K562 (cell line): Measurements from ENCODE around the gene ABHD3. TPM values are rescaled to one million over a fixed set of nuclear protein-coding genes. Genes with fewer than 3 reads are reported as not detected.

Source experiments
- ATAC-seq: fragments of 200-7000 bp; cut with Tn5 transposase; 3 replicates; pipeline ENCODE4 v1.9.1; 2020; ENCODE audit warnings: moderate library complexity
- BruUV-seq: library from RNA; stranded (reverse); fragments of 400-500 nt; replicated peaks from 2 replicates; lab custom pipeline; 2021; lab: Mats Ljungman, UMichigan
- CTCF ChIA-PET: fragments of 300-600 bp; formaldehyde crosslinking; extraction: SDS; loops from one replicate; lab custom pipeline; 2021; ENCODE audit warnings: low intra/inter-chr PET ratio; lab: Yijun Ruan, JAX
- POLR2A ChIA-PET: fragments of 300-600, 350-650 bp; sonication (Branson Sonifier 250); formaldehyde crosslinking; extraction: SDS; loops from one replicate; lab custom pipeline; 2021; ENCODE audit warnings: antibody characterized with exemption, inconsistent platforms; lab: Yijun Ruan, JAX
- DNase-seq, 4 experiments: peaks; one replicate each; pipeline versions ENCODE4 v3.0.0 to v3.0.0-alpha.2; 2011 to 2018; ENCODE audit warnings: low spot score in 3 of 4, mixed read lengths in 3 of 4; ENCODE audit errors: extremely low read depth in 1 of 4
- FAIRE-seq: peaks from 2 replicates; lab custom pipeline; 2011; peaks lifted over from hg19 to GRCh38; lab: Jason Lieb, UNC
- H2AFZ ChIP-seq: 2 replicates; pipeline ENCODE4 v1.6.0; 2011; ENCODE audit warnings: low read depth, low read length, control low read depth, inconsistent platforms
- H3K27ac ChIP-seq: fragments of 200-600 bp; 3 replicates; pipeline ENCODE4 v1.8.0; 2011; ENCODE audit warnings: low read depth, mild to moderate bottlenecking, control low read depth, inconsistent platforms, low read length, moderate library complexity, mixed read lengths; ENCODE audit errors: extremely low read depth
- H3K27me3 ChIP-seq, 2 experiments: fragments of 300-600 bp in 1 of 2; 2 replicates in 1 of 2; 3 replicates in 1 of 2; pipeline versions ENCODE4 v1.6.0 to v1.8.0; 2011; ENCODE audit warnings: inconsistent platforms in 2 of 2, low read length in 2 of 2, mild to moderate bottlenecking in 1 of 2, mixed read lengths in 1 of 2, moderate library complexity in 1 of 2; ENCODE audit not compliant: control insufficient read depth in 2 of 2, insufficient read depth in 2 of 2
- H3K36me3 ChIP-seq: fragments of 300-600 bp; 3 replicates; pipeline ENCODE4 v1.8.0; 2011; ENCODE audit warnings: mild to moderate bottlenecking, low read length, inconsistent platforms; ENCODE audit not compliant: control insufficient read depth, insufficient read depth
- H3K4me1 ChIP-seq, 2 experiments: fragments of 200-600 bp in 1 of 2; replicated peaks in 1 of 2; 2 replicates in 1 of 2; 3 replicates in 1 of 2; pipeline versions ENCODE4 v1.5.1 to v1.8.0; 2011; ENCODE audit warnings: inconsistent platforms in 2 of 2, low read length in 2 of 2, mild to moderate bottlenecking in 1 of 2, mixed read lengths in 1 of 2, moderate library complexity in 1 of 2; ENCODE audit not compliant: control insufficient read depth in 2 of 2, insufficient read depth in 2 of 2
- H3K4me2 ChIP-seq: 2 replicates; pipeline ENCODE4 v1.6.1; 2011; ENCODE audit warnings: low read length, control low read depth, inconsistent platforms, mixed read lengths; ENCODE audit not compliant: insufficient read depth
- H3K4me3 ChIP-seq: fragments of 200-600 bp; sonication (generic), shearing (Covaris generic); 2 replicates; pipeline ENCODE4 v1.5.1; 2016; ENCODE audit warnings: control low read depth, inconsistent platforms
- H3K79me2 ChIP-seq: fragments of 200-600 bp; 3 replicates; pipeline ENCODE4 v1.8.0; 2011; ENCODE audit warnings: low read length, inconsistent platforms; ENCODE audit not compliant: control insufficient read depth, insufficient read depth
- H3K9ac ChIP-seq, 2 experiments: 2 replicates each; pipeline versions ENCODE4 v1.6.0 to v1.6.1; 2011; ENCODE audit warnings: low read depth in 2 of 2, low read length in 2 of 2, control low read depth in 1 of 2, inconsistent platforms in 1 of 2, mild to moderate bottlenecking in 1 of 2, mixed read lengths in 1 of 2; ENCODE audit not compliant: insufficient read depth in 1 of 2
- H3K9me1 ChIP-seq: one replicate; pipeline ENCODE4 v1.6.0; 2011; ENCODE audit warnings: inconsistent platforms, mild to moderate bottlenecking, low read length, moderate library complexity; ENCODE audit not compliant: control insufficient read depth, insufficient read depth
- H3K9me3 ChIP-seq: replicated peaks from 2 replicates; pipeline ENCODE4 v1.5.1; 2011; ENCODE audit warnings: low read depth, low read length, inconsistent platforms; ENCODE audit not compliant: control insufficient read depth, insufficient read depth
- H4K20me1 ChIP-seq: replicated peaks from 2 replicates; pipeline ENCODE4 v1.6.1; 2011; ENCODE audit warnings: low read length, inconsistent platforms, mixed read lengths; ENCODE audit not compliant: control insufficient read depth, insufficient read depth
- CUX1 ChIP-seq: fragments of 200-800 bp; sonication (Bioruptor generic); IDR thresholded peaks from 2 replicates; pipeline ENCODE4 v1.6.1; 2016; ENCODE audit warnings: missing genetic modification characterization, missing compliant biosample characterization
- GATAD2B ChIP-seq: fragments of 450-650 bp; IDR thresholded peaks from 2 replicates; pipeline ENCODE4 v1.6.1; 2017; ENCODE audit warnings: mild to moderate bottlenecking, borderline replicate concordance
- HMBOX1 ChIP-seq: sonication (generic); IDR thresholded peaks from 2 replicates; pipeline ENCODE4 v1.6.1; 2016
- KDM2B ChIP-seq: fragments of 250-450 bp; sonication (Bioruptor Pico); IDR thresholded peaks from 2 replicates; pipeline ENCODE4 v1.8.0; 2021; ENCODE audit warnings: mild to moderate bottlenecking, moderate library complexity
- LCOR ChIP-seq: sonication (generic); formaldehyde crosslinking; IDR thresholded peaks from 2 replicates; pipeline ENCODE4 v1.8.0; 2022; ENCODE audit warnings: mild to moderate bottlenecking, missing genetic modification reagents
- MCM3 ChIP-seq: fragments of 450-650 bp; IDR thresholded peaks from 2 replicates; pipeline ENCODE4 v1.6.1; 2016
- NELFE ChIP-seq: IDR thresholded peaks from 2 replicates; pipeline ENCODE4 v1.6.1; 2011; ENCODE audit warnings: mild to moderate bottlenecking; ENCODE audit not compliant: insufficient read depth, insufficient read length
- PREB ChIP-seq: sonication (generic); formaldehyde crosslinking; IDR thresholded peaks from 2 replicates; pipeline ENCODE4 v1.8.1; 2023; ENCODE audit warnings: mild to moderate bottlenecking, missing genetic modification reagents
- PYGO2 ChIP-seq: fragments of 450-650 bp; IDR thresholded peaks from 2 replicates; pipeline ENCODE4 v1.6.1; 2016; ENCODE audit warnings: mild to moderate bottlenecking, missing genetic modification characterization, moderate library complexity, missing compliant biosample characterization
- TBL1XR1 ChIP-seq, 2 experiments: IDR thresholded peaks; 2 replicates each; pipeline ENCODE4 v1.6.1; 2012; ENCODE audit warnings: improper control_type of control experiment in 2 of 2, low read length in 2 of 2, mild to moderate bottlenecking in 1 of 2
- ZBTB1 ChIP-seq: sonication (generic); formaldehyde crosslinking; IDR thresholded peaks from 2 replicates; pipeline ENCODE4 v1.8.1; 2023; ENCODE audit warnings: missing genetic modification reagents, low read depth, mild to moderate bottlenecking, borderline replicate concordance
- ZBTB26 ChIP-seq: fragments of 450-650 bp; formaldehyde crosslinking; IDR thresholded peaks from 2 replicates; pipeline ENCODE4 v1.4.0; 2022; ENCODE audit warnings: missing genetic modification characterization
- ZNF507 ChIP-seq: conservative IDR thresholded peaks from 2 replicates; pipeline ENCODE4 v1.6.1; 2017; ENCODE audit warnings: missing genetic modification characterization, missing compliant biosample characterization
- ZNF780A ChIP-seq: fragments of 250-450 bp; sonication (Bioruptor Pico); IDR thresholded peaks from 2 replicates; pipeline ENCODE4 v1.5.0; 2021; ENCODE audit warnings: mild to moderate bottlenecking
- in situ Hi-C: fragments of 300-500 bp; cut with MboI; formaldehyde crosslinking; loops from 4 replicates; pipeline ENCODE4 v1.15.0; 2018; ENCODE audit warnings: inconsistent platforms, mixed read lengths
- intact Hi-C: fragments of 100-400 bp; cut with micrococcal nuclease; formaldehyde crosslinking; loops from 2 replicates; pipeline ENCODE4 v1.14.2; 2022
- polyA plus RNA-seq, 8 experiments: library from polyadenylated mRNA; depleted of rRNA in 4 of 8; stranded (reverse) in 5 of 8; unstranded in 3 of 8; fragments of >200 nt; fragmentation: Nextera tagmentation in 2 of 8; fragmentation: Illumina TruSeq in 1 of 8; extraction: Ambion mirVana in 2 of 8; extraction: Trizol in 1 of 8; gene quantifications; 2 replicates each; pipeline versions ENCODE4 v1.2.1 to v1.2.3, GENCODE V29; 2011 to 2014; ENCODE audit warnings: inconsistent platforms in 1 of 8, missing spikeins in 1 of 8
- total RNA-seq, 7 experiments: library from RNA; depleted of rRNA in 6 of 7; stranded (reverse); fragments of >200 nt in 6 of 7; fragmentation: Illumina TruSeq in 2 of 7; extraction: Trizol in 2 of 7; gene quantifications; 2 replicates each; pipeline versions ENCODE4 v1.2.1 to v1.2.3, GENCODE V29; 2011 to 2021; ENCODE audit warnings: low replicate concordance in 1 of 7

ABHD3 gene
- total and polyA plus RNA-seq, 9 of the 15 experiments (the other 6 are each of a cell fraction or from before 2014, with no cell fraction given): 6.3 to 38.8 (median 19.4) TPM

GRCh38 chr18:21605213-21605612 lies 99.4 kb downstream of the ABHD3 start:
- no peaks in the 10 kb centered on the region for H3K27me3 ChIP-seq
- DNase-seq (no peak), FAIRE-seq (no peak), ATAC-seq (no peak)
- in situ Hi-C loops (no loop called here), intact Hi-C loops (no loop called here)
- H3K27ac ChIP-seq: no peak overlapping the region
- no peaks in the 10 kb centered on the region for H3K9me1 ChIP-seq
- H4K20me1 ChIP-seq: no peaks in the 10 kb centered on the region; the same call in 1 of the 2 replicates
- peaks cover 11 to 14% of the 10 kb centered on the region in 2 experiments for H3K4me1 ChIP-seq
- no peaks in the 10 kb centered on the region for H3K36me3 ChIP-seq
- no TSS peak for BruUV-seq
- no peaks in the 10 kb centered on the region for H3K9me3 ChIP-seq
- H3K4me2 ChIP-seq: no peak overlapping the region
- ChIA-PET CTCF (no interaction called here), POLR2A (no interaction called here)
- H3K4me3 ChIP-seq: no peak overlapping the region
- H3K79me2 ChIP-seq: peaks cover 3% of the 10 kb centered on the region; the same call in 2 of the 3 replicates
- no peak overlapping the region for H3K9ac ChIP-seq
- peak overlapping the region; percentile 60 for H2AFZ ChIP-seq
- TF ChIP-seq KDM2B (CRISPR knock-in tag) (no peak), PYGO2 (tag) (no peak), MCM3 (no peak), ZNF507 (tag) (no peak), PREB (CRISPR knock-in tag) (no peak), ZBTB1 (CRISPR knock-in tag) (no peak), CUX1 (CRISPR knock-in tag) (no peak), ZNF780A (no peak), GATAD2B (no peak), TBL1XR1 (IDR thresholded peaks at IDR 0.05; ENCODE audit: low read length in 2 of 2) (no peak), NELFE (no peak), ZBTB26 (CRISPR knock-in tag) (no peak), LCOR (CRISPR knock-in tag) (no peak), HMBOX1 (no peak)
